ENCODE results near the gene ST3GAL6. TPM values are rescaled to one million over a fixed set of nuclear protein-coding genes. Genes with fewer than 3 reads are reported as not detected.

The ST3GAL6 gene
- total and polyA plus RNA-seq, 10 of the 15 experiments (the other 5 are each of a cell fraction or from before 2014, with no cell fraction given) = 19.5 to 41.2 (median 37.4) TPM

DNA sequence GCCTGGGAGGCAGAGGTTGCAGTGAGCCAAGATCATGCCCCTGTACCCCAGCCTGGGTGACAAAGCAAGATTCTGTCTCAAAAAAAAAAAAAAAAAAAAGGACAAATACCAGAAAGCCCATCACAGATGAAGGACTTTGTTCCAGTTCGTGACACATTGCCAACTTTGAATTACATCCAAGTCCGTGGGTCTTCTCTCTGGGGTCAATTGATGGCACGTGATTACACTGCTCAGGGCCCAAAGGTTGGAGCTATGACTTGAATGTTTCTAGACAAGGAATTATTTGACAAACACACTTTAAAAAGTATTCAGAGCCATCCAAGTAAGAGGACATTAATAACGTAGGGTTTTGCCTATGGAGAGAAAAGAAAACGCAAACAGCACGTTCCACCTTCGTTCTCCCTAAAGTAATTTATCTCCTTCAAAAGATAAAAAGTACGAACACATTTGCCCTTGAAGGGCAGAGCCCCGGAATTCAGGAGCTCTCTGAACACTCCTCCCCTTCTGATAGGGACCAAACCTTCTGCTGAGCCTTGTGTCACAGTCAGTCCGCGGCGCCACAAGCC is 31.3 kb upstream of the ST3GAL6 start (continued):
- TF ChIP-seq, protein P1, sequence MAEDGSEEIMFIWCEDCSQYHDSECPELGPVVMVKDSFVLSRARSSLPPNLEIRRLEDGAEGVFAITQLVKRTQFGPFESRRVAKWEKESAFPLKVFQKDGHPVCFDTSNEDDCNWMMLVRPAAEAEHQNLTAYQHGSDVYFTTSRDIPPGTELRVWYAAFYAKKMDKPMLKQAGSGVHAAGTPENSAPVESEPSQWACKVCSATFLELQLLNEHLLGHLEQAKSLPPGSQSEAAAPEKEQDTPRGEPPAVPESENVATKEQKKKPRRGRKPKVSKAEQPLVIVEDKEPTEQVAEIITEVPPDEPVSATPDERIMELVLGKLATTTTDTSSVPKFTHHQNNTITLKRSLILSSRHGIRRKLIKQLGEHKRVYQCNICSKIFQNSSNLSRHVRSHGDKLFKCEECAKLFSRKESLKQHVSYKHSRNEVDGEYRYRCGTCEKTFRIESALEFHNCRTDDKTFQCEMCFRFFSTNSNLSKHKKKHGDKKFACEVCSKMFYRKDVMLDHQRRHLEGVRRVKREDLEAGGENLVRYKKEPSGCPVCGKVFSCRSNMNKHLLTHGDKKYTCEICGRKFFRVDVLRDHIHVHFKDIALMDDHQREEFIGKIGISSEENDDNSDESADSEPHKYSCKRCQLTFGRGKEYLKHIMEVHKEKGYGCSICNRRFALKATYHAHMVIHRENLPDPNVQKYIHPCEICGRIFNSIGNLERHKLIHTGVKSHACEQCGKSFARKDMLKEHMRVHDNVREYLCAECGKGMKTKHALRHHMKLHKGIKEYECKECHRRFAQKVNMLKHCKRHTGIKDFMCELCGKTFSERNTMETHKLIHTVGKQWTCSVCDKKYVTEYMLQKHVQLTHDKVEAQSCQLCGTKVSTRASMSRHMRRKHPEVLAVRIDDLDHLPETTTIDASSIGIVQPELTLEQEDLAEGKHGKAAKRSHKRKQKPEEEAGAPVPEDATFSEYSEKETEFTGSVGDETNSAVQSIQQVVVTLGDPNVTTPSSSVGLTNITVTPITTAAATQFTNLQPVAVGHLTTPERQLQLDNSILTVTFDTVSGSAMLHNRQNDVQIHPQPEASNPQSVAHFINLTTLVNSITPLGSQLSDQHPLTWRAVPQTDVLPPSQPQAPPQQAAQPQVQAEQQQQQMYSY (CRISPR knock-in tag; IDR thresholded peaks at IDR 0.05) = no peak

DNA sequence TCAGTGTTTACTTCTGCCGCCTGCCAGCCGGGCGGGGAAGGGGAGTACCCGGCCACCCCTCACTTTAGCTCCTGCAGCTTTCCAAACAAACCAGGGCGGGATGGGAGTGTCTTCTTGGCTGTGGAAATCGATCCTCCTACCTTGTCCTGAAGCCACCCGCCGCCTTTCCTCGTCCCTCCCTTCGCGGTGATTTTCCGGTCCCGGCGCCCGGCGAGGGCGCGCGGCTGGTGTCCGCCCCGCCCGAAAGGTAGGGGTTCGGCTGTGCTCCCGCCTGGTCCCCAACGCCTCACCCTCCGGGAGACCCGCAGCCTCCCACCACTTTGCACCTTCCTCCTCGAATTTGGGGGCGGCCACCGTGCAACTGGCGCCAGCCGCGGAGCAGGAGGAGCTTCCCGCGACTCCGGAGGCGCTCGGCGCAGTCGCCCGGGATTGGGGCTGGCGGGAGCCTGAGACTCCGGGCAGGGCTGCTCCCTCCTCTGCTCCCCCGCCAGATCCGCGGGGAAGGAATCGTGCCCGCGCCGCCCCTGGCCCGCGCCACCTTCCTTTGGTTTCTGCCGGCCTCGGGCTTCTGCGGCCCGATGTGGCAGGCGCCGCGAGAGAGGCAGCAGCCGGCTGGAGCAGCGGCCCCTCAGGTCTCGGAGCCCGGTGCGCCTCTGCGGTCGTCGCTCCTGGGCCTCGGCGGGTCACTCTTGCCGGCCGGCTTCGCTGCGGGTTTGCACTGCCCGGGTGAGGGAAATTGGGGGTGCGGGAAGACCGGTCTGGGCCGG is 30.7 kb upstream of the ST3GAL6 start:
- Histone ChIP-seq H3K4me3 (peak overlapping the region; percentile 80), H3K4me1 (ENCODE audit: control insufficient read depth, insufficient read depth, low read length) (no peaks in the 10 kb centered on the region), H3K36me3 (ENCODE audit: control insufficient read depth in 2 of 2, insufficient read depth in 2 of 2, low read length in 1 of 2) (no peaks in the 10 kb centered on the region), H4K20me1 (ENCODE audit: control insufficient read depth, insufficient read depth) (no peaks in the 10 kb centered on the region), H3K79me2 (ENCODE audit: control insufficient read depth, insufficient read depth, low read length) (peaks cover 37% of the 10 kb centered on the region), H2AFZ (ENCODE audit: control insufficient read depth, low read depth, low read length) (peak overlapping the region; percentile 64), H3K27ac (ENCODE audit: control insufficient read depth, insufficient read depth) (peak overlapping the region; percentile 60), H3K27me3 (replicated peaks in 1 of 2; ENCODE audit: control insufficient read depth in 2 of 2, insufficient read depth in 2 of 2, low read length in 1 of 2) (no peaks in the 10 kb centered on the region), H3K9ac (ENCODE audit: control insufficient read depth, insufficient read depth, low read length) (peak overlapping the region; percentile 73; the same call in 1 of the 2 replicates), H3K4me2 (ENCODE audit: control insufficient read depth, insufficient read depth) (peak overlapping the region; percentile 73), H3K9me3 (replicated peaks; ENCODE audit: control insufficient read depth, insufficient read depth, low read length) (no peaks in the 10 kb centered on the region)
- DNase-seq (ENCODE audit: low read depth, low spot score) (no peak), FAIRE-seq (no peak), ATAC-seq (peak; percentile 52)
- ChIA-PET SMC1A (ENCODE audit: uncharacterized antibody, unreplicated experiment) (interaction anchor here (0.7 to 6.2 kb wide), 26 partner anchors 8 to 170 kb away, joined by 3 to 51 read pairs (median 6); partner anchors contain the start of gene ST3GAL6), RAD21 (ENCODE audit: unreplicated experiment) (interaction anchor here (1.0 to 7.4 kb wide), 17 partner anchors 8 to 174 kb away, joined by 3 to 48 read pairs (median 9); no protein-coding TSS in a partner anchor), POLR2A (interaction anchor here (0.7 to 5.3 kb wide), 14 partner anchors 8 to 1222 kb away, joined by 3 to 43 read pairs (median 5); no protein-coding TSS in a partner anchor), CTCF (interaction anchor here (0.8 to 4.5 kb wide), 17 partner anchors 8 to 142 kb away, joined by 3 to 42 read pairs (median 4); partner anchors contain the start of gene CPOX)
- 1% methylated on average over 64 of the region's 77 CpGs for WGBS (ENCODE audit: insufficient coverage, insufficient replicate concordance, low lambda C conversion rate, missing lambda C conversion rate)
- intact Hi-C loops (cut with micrococcal nuclease; ENCODE audit: unreplicated experiment) (loop anchor here (2.0 to 5.0 kb wide), 4 partner anchors 40 to 200 kb away; partner anchors contain the start of gene GPR15), in situ Hi-C loops (cut with MboI) (no loop called here)
- BruUV-seq (replicated peaks) = no TSS peak
- TF ChIP-seq SMARCA5 (IDR thresholded peaks at IDR 0.05) = peak; percentile 7; the same call in 1 of the 2 replicates
- TF ChIP-seq IKZF2 (IDR thresholded peaks at IDR 0.05) = peak in 1 of 2 experiments; percentile 52; a peak in 1 of 4 replicates
- peak; percentile 25; the same call in 1 of the 2 replicates for TF ChIP-seq PML (IDR thresholded peaks at IDR 0.05; ENCODE audit: low read length)
- TF ChIP-seq DPF2 (IDR thresholded peaks at IDR 0.05) = 0 out of 2 replicates have a peak, but pooled peaks have one; percentile 35
- TF ChIP-seq POLR2A (IDR thresholded peaks at IDR 0.05; ENCODE audit: low read depth, low read length) = peak; percentile 81
- no peak for TF ChIP-seq ZSCAN29 (IDR thresholded peaks at IDR 0.05)
- TF ChIP-seq LARP7 (IDR thresholded peaks at IDR 0.05) = peak; percentile 33; the same call in 1 of the 2 replicates
- peak; percentile 28; the same call in 1 of the 2 replicates for TF ChIP-seq RUNX3 (IDR thresholded peaks at IDR 0.05; ENCODE audit: low read length)
- TF ChIP-seq POU2F2 (IDR thresholded peaks at IDR 0.05; ENCODE audit: borderline replicate concordance, low read depth, low read length) = no peak
- TF ChIP-seq MXI1 (IDR thresholded peaks at IDR 0.05; ENCODE audit: low read depth, low read length) = 0 out of 2 replicates have a peak, but pooled peaks have one; percentile 62
- peak; percentile 23; the same call in 1 of the 2 replicates for TF ChIP-seq POLR2AphosphoS5 (IDR thresholded peaks at IDR 0.05; ENCODE audit: low read length)
- TF ChIP-seq IKZF1 (conservative IDR thresholded peaks at IDR 0.05) = peak; percentile 79
- TF ChIP-seq SMAD5 (IDR thresholded peaks at IDR 0.05; ENCODE audit: low read depth) = peak; percentile 74
- TF ChIP-seq NR2F1 (conservative IDR thresholded peaks at IDR 0.05) = peak; percentile 48; the same call in 1 of the 2 replicates
- TF ChIP-seq FOXM1 (IDR thresholded peaks at IDR 0.05; ENCODE audit: low read depth, low read length) = no peak
- TF ChIP-seq, protein P2, sequence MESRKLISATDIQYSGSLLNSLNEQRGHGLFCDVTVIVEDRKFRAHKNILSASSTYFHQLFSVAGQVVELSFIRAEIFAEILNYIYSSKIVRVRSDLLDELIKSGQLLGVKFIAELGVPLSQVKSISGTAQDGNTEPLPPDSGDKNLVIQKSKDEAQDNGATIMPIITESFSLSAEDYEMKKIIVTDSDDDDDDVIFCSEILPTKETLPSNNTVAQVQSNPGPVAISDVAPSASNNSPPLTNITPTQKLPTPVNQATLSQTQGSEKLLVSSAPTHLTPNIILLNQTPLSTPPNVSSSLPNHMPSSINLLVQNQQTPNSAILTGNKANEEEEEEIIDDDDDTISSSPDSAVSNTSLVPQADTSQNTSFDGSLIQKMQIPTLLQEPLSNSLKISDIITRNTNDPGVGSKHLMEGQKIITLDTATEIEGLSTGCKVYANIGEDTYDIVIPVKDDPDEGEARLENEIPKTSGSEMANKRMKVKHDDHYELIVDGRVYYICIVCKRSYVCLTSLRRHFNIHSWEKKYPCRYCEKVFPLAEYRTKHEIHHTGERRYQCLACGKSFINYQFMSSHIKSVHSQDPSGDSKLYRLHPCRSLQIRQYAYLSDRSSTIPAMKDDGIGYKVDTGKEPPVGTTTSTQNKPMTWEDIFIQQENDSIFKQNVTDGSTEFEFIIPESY (IDR thresholded peaks at IDR 0.05) = no peak
